ENCODE data around the gene PPP2R3A. TPM values are rescaled to one million over a fixed set of nuclear protein-coding genes. Genes with fewer than 3 reads are reported as not detected.

The PPP2R3A gene
- total and polyA plus RNA-seq, 9 donors, result 4.6 to 17.7 (median 12.2) TPM

- no peak overlapping the region for H3K4me3 ChIP-seq
- intact Hi-C loops (cut with DNase I), result no loop called here
- no peak overlapping the region for H3K27ac ChIP-seq
- TF ChIP-seq CTCF (IDR thresholded peaks at IDR 0.05) (no peak), POLR2A (IDR thresholded peaks at IDR 0.05) (no peak), EP300 (IDR thresholded peaks at IDR 0.05) (no peak)
- H3K9me3 ChIP-seq, result no peaks in the 10 kb centered on the region
- no peaks in the 10 kb centered on the region for H3K36me3 ChIP-seq
- DNase-seq, result no peak
- H3K4me1 ChIP-seq (ENCODE audit: insufficient read depth), result no peaks in the 10 kb centered on the region
- H3K27me3 ChIP-seq, result no peaks in the 10 kb centered on the region
Observed at GRCh38 chr3:135992072-135992471, 26.5 kb downstream of the PPP2R3A start.

- peak in 2 of 5 donors; percentile 14 to 20 for DNase-seq
- Histone ChIP-seq H3K9me3 (no peaks in the 10 kb centered on the region), H3K4me3 (no peak overlapping the region), H3K4me1 (ENCODE audit: insufficient read depth) (no peaks in the 10 kb centered on the region), H3K27me3 (no peaks in the 10 kb centered on the region), H3K27ac (no peak overlapping the region), H3K36me3 (no peaks in the 10 kb centered on the region)
- intact Hi-C loops (cut with DNase I), result no loop called here
- WGBS, 3 donors, result 85 to 94% (median 91%) methylated on average over 3 of the region's 3 CpGs
- TF ChIP-seq EP300 (IDR thresholded peaks at IDR 0.05), result no peak
- no peak for TF ChIP-seq POLR2A (IDR thresholded peaks at IDR 0.05)
- no peak for TF ChIP-seq CTCF (IDR thresholded peaks at IDR 0.05)
Observed at GRCh38 chr3:135994708-135995337, 29.3 kb downstream of the PPP2R3A start.

GRCh38 chr3:135995766-135996165 lies 30.2 kb downstream of the PPP2R3A start:
- DNase-seq, result no peak
- Histone ChIP-seq H3K9me3 (no peaks in the 10 kb centered on the region), H3K4me1 (ENCODE audit: insufficient read depth) (no peaks in the 10 kb centered on the region), H3K4me3 (no peak overlapping the region), H3K27ac (no peak overlapping the region), H3K36me3 (no peaks in the 10 kb centered on the region), H3K27me3 (no peaks in the 10 kb centered on the region)
- WGBS, 3 donors, result 85 to 90% (median 89%) methylated on average over 4 of the region's 4 CpGs
- intact Hi-C loops (cut with DNase I), result no loop called here
- TF ChIP-seq POLR2A (IDR thresholded peaks at IDR 0.05) (no peak), EP300 (IDR thresholded peaks at IDR 0.05) (no peak), CTCF (IDR thresholded peaks at IDR 0.05) (no peak)

GRCh38 chr3:135997554-135998320 lies 32.2 kb downstream of the PPP2R3A start:
- Histone ChIP-seq H3K4me3 (no peak overlapping the region), H3K9me3 (no peaks in the 10 kb centered on the region), H3K4me1 (ENCODE audit: insufficient read depth) (no peaks in the 10 kb centered on the region), H3K36me3 (no peaks in the 10 kb centered on the region), H3K27me3 (no peaks in the 10 kb centered on the region), H3K27ac (no peak overlapping the region)
- no peak for DNase-seq
- 88 to 91% (median 88%) methylated on average over 6 of the region's 6 CpGs for WGBS, 3 donors
- intact Hi-C loops (cut with DNase I), result no loop called here
- TF ChIP-seq POLR2A (IDR thresholded peaks at IDR 0.05), result no peak
- TF ChIP-seq CTCF (IDR thresholded peaks at IDR 0.05), result no peak
- TF ChIP-seq EP300 (IDR thresholded peaks at IDR 0.05), result no peak

Measured in ovary (tissue), 9 donors.